Renal cortex interstitium (tissue), 11 donors: ENCODE measurements around the gene LDLRAP1. TPM values are rescaled to one million over a fixed set of nuclear protein-coding genes. Genes with fewer than 3 reads are reported as not detected.

Source experiments
- DNase-seq, 11 donors: peaks; one replicate each; pipeline ENCODE4 v3.0.0-alpha.2; 2013; ENCODE audit warnings: low read depth in 9 of 11, low spot score in 4 of 11; ENCODE audit errors: extremely low read depth in 1 of 11
- polyA plus RNA-seq, 3 donors: library from polyadenylated mRNA; unstranded; fragments of 120-200 nt; gene quantifications; one replicate each; pipeline ENCODE4 v1.2.1, GENCODE V29; 2013; ENCODE audit not compliant: insufficient read length in 3 of 3

Gene LDLRAP1
- polyA plus RNA-seq, 3 donors: 11.0 to 15.3 (median 13.6) TPM

GRCh38 chr1:25568090-25568833 is 24.9 kb downstream of the LDLRAP1 start:
- no peak for DNase-seq

- no peak for DNase-seq
Measured at GRCh38 chr1:25568834-25569596, 25.6 kb downstream of the LDLRAP1 start.

GRCh38 chr1:25569597-25570396 is 26.4 kb downstream of the LDLRAP1 start:
- DNase-seq: no peak

- DNase-seq: no peak
Measured at GRCh38 chr1:25570798-25571521, 27.6 kb downstream of the LDLRAP1 start.

- DNase-seq: no peak
Measured at GRCh38 chr1:25571522-25571970, 28.1 kb downstream of the LDLRAP1 start.

- DNase-seq: no peak
Measured at GRCh38 chr1:25572107-25572506, 28.7 kb downstream of the LDLRAP1 start.

GRCh38 chr1:25572708-25573590 is 29.5 kb downstream of the LDLRAP1 start:
- no peak for DNase-seq

- no peak for DNase-seq
Measured at GRCh38 chr1:25573591-25573930, 30.2 kb downstream of the LDLRAP1 start.

- no peak for DNase-seq
Measured at GRCh38 chr1:25573961-25574360, 30.6 kb downstream of the LDLRAP1 start.

- DNase-seq: no peak
Measured at GRCh38 chr1:25575191-25575590, 31.8 kb downstream of the LDLRAP1 start.

- DNase-seq: no peak
Measured at GRCh38 chr1:25576459-25577133, 33.2 kb downstream of the LDLRAP1 start.

GRCh38 chr1:25577134-25577920 is 33.9 kb downstream of the LDLRAP1 start:
- DNase-seq: no peak

GRCh38 chr1:25579292-25580252 is 36.2 kb downstream of the LDLRAP1 start:
- no peak for DNase-seq

GRCh38 chr1:25580927-25581326 is 37.5 kb downstream of the LDLRAP1 start:
- DNase-seq: no peak

GRCh38 chr1:25581764-25582163 is 38.4 kb downstream of the LDLRAP1 start:
- DNase-seq: no peak
